Central memory CD8-positive, alpha-beta T cell (primary cell): Measurements from ENCODE around the gene SORCS2.

Experiments
- ATAC-seq: fragments of 150-1000 bp; cut with Tn5 transposase; replicated peaks from 2 replicates; pipeline ENCODE4 v1.10.0; 2022; ENCODE audit warnings: mild to moderate bottlenecking, moderate FRiP score, moderate number of reproducible peaks; ENCODE audit not compliant: poor library complexity, severe bottlenecking; ENCODE audit errors: extremely low read depth
- DNase-seq, 2 donors: peaks; one replicate each; pipeline ENCODE4 v3.0.0; 2021; ENCODE audit warnings: low spot score in 2 of 2
- H3K27ac Mint-ChIP-seq: one replicate; pipeline ENCODE4 v1.8.0; 2022; ENCODE audit warnings: low read depth, mild to moderate bottlenecking, moderate library complexity, mixed read lengths
- H3K27me3 Mint-ChIP-seq: one replicate; pipeline ENCODE4 v1.8.0; 2022; ENCODE audit warnings: mixed read lengths
- H3K36me3 Mint-ChIP-seq: one replicate; pipeline ENCODE4 v1.8.0; 2022; ENCODE audit warnings: mild to moderate bottlenecking, moderate library complexity, mixed read lengths; ENCODE audit not compliant: insufficient read depth
- H3K4me1 Mint-ChIP-seq: one replicate; pipeline ENCODE4 v1.8.0; 2022; ENCODE audit warnings: mixed read lengths
- H3K4me3 Mint-ChIP-seq: one replicate; pipeline ENCODE4 v1.8.0; 2022; ENCODE audit warnings: mild to moderate bottlenecking, moderate library complexity, mixed read lengths
- H3K9me3 Mint-ChIP-seq: one replicate; pipeline ENCODE4 v1.8.0; 2022; ENCODE audit warnings: mixed read lengths

Gene SORCS2

DNA sequence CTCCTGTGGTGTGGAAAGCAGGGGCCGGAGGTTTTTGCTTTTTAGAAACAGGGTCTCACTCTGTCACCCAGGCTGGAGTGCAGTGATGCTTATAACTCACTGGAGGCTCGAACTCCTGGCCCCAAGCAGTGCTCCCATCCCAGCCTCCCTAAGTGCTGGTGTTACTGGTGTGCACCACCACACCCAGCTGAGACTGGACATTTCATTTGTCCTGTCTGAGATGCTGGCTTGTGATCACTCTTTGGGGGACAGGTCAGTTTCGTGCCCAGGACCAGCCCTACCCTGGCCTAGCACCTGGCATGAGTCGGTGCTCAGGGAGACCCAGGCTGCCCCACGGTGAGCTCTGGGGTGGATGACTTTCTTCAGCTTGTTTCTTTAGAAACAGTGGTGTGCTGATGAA, 231.1 kb downstream of the SORCS2 start:
- Mint-ChIP-seq H3K9me3 (no peaks in the 10 kb centered on the region), H3K36me3 (no peaks in the 10 kb centered on the region), H3K27me3 (peaks cover 17% of the 10 kb centered on the region), H3K4me1 (no peaks in the 10 kb centered on the region), H3K4me3 (no peak overlapping the region), H3K27ac (no peak overlapping the region)
- ATAC-seq: no peak
- DNase-seq: no peak

DNA sequence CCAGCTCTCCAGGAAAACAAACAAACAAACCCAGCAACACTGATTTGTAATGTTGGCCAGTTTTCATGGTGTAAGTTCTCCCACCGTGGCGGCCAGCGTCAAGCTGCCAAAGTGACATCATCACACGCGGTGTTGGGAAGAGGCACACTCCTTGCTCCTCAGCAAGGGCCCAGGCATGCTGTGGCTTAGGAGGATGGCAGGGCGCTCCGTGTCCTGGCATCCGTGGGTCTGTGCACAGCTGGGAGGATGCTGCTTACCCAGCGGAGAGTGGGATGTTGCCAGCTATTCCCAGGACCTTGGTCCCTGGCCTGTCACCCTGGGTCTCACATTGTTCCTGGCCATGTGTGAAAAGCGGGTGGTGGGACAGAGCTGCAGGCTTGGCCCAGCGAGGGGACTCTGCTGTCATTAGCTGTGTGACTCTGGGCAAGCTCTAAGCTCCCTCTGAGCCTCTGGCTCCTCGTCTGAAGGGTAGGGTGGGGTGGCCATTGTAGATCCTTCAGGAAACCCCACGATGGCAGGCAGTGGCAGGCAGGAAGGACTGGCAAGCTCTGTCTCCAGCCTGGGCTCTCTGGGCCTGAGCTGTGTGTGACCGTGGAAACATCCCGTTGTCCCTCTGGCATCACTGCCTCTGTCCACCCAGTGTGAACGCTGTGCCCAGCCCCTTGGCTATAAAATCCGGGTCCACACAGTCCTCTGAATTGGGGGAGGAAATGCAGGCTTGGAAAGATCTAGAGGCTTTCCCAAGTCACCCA, 231.6 kb downstream of the SORCS2 start:
- Mint-ChIP-seq H3K27ac (no peak overlapping the region), H3K9me3 (no peaks in the 10 kb centered on the region), H3K4me1 (no peaks in the 10 kb centered on the region), H3K36me3 (no peaks in the 10 kb centered on the region), H3K4me3 (no peak overlapping the region), H3K27me3 (peaks cover 19% of the 10 kb centered on the region)
- DNase-seq (no peak), ATAC-seq (no peak)

DNA sequence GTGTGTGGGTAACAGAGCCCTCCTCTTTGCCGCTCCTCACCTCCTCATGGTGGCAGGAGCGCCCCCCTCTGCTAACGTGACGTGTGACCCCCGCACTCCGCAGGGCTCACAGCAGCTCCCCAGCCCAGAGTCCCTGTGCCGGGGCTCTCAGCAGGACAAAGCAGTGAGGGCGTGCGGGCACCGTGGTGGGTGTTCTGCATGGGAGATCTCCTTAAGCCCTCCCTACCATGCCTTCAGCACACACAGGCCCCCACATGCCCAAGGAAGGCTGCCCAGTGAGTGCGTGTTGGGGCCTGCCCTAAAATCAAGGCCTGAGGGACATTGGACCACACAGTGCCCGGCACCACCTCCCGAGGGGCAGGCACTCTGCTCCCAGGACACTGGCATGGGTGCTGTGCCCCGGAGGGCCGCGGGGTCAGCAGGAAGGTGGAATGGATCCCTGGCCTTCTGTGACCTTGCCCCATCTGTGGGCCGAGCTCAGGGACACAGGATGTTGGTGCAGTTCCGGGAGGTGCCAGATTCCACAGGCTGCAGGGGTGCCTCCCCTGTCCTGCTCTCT, 232.3 kb downstream of the SORCS2 start:
- DNase-seq: no peak
- H3K4me1 Mint-ChIP-seq: no peaks in the 10 kb centered on the region
- H3K4me3 Mint-ChIP-seq: no peak overlapping the region
- ATAC-seq: no peak
- no peaks in the 10 kb centered on the region for H3K36me3 Mint-ChIP-seq
- H3K9me3 Mint-ChIP-seq: no peaks in the 10 kb centered on the region
- peaks cover 19% of the 10 kb centered on the region for H3K27me3 Mint-ChIP-seq
- H3K27ac Mint-ChIP-seq: no peak overlapping the region

DNA sequence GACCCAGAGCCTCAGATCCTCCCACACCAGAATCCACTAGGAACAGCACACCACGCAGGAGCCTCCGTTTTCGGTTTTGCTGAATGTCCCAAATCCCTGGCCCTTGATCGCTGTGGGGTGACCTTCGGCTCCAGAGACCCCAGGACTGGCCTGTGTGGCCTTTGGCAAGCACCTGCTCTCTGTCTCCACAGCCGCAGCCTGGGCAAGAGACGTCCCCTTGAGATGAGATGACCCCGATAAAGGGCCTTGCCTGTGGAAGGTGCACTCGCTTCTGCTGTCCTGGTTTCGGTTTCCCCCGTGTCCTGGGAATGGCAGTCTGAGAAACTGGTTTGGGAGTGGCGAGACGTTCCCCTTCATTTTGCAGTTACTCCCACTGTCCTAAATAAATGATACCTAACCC, 232.8 kb downstream of the SORCS2 start:
- no peaks in the 10 kb centered on the region for H3K4me1 Mint-ChIP-seq

DNA sequence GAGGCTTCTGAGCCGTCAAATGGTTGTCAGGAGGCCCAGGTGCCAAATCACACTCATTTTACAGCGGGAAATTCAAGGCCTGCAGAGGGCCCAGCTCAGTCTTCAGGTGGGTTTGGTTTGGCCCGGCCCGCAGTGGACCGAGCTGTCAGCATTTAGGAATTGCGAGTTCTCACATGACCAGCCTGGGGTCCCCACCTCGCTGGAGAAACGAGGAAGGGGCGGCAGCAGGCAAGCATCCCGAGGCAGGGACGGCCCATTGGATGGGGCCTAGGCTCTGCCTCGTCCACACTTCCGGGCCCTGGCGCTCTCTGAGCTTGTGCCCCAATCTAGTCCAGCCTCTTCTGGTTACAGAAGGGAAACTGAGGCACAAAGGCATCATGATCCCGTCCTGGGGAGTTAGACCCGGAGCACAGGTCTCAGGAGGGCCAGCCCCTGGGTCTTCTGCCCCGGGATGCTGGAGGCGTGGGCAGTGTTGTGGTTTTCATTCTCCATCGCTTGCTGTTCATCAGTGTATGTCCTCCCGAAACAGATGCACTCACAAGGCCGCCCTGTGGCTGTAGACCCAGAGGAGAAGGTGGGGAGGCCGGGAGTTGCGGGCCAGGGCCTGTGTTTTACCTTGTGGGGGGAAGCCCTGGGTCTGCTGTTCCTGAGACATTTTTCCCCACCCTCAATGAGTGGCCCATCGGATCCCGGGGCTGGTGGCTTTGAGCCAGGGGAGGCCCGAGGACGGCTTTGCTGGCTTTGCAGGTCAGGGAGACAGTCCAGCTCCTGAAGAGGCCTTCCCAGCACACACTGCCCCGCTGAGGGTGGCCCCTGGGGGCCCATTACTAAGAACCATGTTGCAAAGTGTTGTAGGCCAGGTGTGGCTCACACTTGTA, 233.5 kb downstream of the SORCS2 start:
- Mint-ChIP-seq H3K27ac (no peak overlapping the region), H3K4me1 (no peaks in the 10 kb centered on the region), H3K36me3 (no peaks in the 10 kb centered on the region), H3K4me3 (no peak overlapping the region), H3K9me3 (no peaks in the 10 kb centered on the region), H3K27me3 (peaks cover 19% of the 10 kb centered on the region)
- no peak for ATAC-seq
- no peak for DNase-seq

More for the DNA sequence above, 232.8 kb downstream of the SORCS2 start:
- Mint-ChIP-seq H3K4me3 (no peak overlapping the region), H3K27ac (no peak overlapping the region), H3K36me3 (no peaks in the 10 kb centered on the region), H3K9me3 (no peaks in the 10 kb centered on the region), H3K27me3 (peaks cover 19% of the 10 kb centered on the region)
- DNase-seq: no peak
- ATAC-seq: no peak

DNA sequence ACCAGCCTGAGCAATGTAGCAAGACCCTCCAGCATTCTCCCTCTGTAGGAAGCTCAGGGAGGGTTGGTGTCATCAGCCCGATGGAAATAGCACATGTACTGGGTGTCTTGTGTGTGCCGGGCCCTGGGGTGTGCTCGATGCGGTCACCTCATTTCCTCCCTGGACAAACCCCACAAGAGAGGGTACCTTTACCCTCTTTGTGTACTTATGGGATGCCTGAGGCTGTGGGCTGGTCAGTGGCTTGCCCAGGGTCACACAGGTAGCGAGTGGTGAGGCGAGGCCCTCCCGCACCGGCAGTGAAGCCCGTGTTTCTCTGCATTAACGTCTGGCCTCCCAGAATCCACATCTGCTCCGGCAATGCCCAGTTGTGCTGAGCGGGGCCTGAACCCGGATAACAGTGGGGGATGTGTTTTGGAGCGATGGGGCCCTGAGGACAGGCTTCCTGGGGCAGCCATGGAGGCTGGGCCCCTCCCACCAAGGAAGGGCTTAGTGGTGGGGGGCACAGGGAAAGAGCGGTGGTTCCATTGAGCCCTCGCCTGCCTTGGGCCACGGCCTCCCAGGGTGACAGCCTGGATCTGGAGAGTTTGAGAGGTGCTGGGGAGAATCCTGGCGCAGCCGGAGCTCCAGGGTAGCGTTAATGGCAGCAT, 234.3 kb downstream of the SORCS2 start:
- peaks cover 19% of the 10 kb centered on the region for H3K27me3 Mint-ChIP-seq
- no peak overlapping the region for H3K27ac Mint-ChIP-seq
- H3K36me3 Mint-ChIP-seq: no peaks in the 10 kb centered on the region
- ATAC-seq (no peak), DNase-seq (no peak)
- no peaks in the 10 kb centered on the region for H3K9me3 Mint-ChIP-seq
- H3K4me3 Mint-ChIP-seq: no peak overlapping the region
- H3K4me1 Mint-ChIP-seq: no peaks in the 10 kb centered on the region

DNA sequence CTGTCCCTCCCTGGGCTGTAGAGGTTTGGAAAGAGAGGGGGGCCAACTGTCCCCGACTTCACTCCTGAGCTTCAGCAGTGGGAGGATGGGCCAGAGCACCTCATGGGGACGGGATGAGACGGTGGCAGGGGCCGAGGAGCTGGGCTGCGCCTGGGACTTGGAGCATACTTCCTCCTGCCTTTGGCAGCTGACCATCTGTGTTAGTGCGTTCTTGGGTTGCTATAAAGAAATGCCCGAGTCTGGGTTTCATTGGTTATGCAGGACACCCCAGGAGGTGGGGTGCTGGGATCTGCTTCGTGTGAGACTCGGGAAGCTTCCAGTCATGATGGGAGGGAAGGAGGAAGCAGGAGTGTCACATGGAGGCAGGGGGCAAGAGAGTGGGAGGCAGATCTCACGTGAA, 235.0 kb downstream of the SORCS2 start:
- H3K27me3 Mint-ChIP-seq: peaks cover 19% of the 10 kb centered on the region
- no peak overlapping the region for H3K4me3 Mint-ChIP-seq
- no peak for ATAC-seq
- no peaks in the 10 kb centered on the region for H3K9me3 Mint-ChIP-seq
- no peak overlapping the region for H3K27ac Mint-ChIP-seq
- no peaks in the 10 kb centered on the region for H3K4me1 Mint-ChIP-seq
- DNase-seq: no peak
- no peaks in the 10 kb centered on the region for H3K36me3 Mint-ChIP-seq

DNA sequence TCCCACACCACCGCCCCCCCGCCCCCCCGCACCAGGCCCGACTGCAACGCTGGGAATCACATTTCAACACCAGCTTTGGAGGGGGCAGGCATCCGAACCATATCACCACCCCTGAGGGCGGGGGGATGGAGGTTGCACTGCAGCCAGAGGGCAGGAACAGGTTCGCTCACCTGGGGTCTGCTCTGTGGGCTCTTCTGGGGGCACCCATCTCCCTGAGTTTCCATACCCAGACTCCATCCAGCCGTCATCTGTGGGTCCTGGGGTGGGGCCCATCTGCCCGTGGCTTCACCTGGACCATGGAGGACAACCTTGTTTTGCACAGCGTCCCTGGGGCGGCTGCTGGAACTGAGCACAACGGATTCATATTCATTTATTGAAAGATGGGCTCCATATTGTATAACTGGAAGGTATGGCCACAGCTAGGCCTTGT, 235.5 kb downstream of the SORCS2 start:
- no peaks in the 10 kb centered on the region for H3K9me3 Mint-ChIP-seq
- ATAC-seq: no peak
- no peak overlapping the region for H3K4me3 Mint-ChIP-seq
- no peak overlapping the region for H3K27ac Mint-ChIP-seq
- peaks cover 19% of the 10 kb centered on the region for H3K27me3 Mint-ChIP-seq
- no peaks in the 10 kb centered on the region for H3K4me1 Mint-ChIP-seq
- DNase-seq: no peak
- H3K36me3 Mint-ChIP-seq: no peaks in the 10 kb centered on the region

DNA sequence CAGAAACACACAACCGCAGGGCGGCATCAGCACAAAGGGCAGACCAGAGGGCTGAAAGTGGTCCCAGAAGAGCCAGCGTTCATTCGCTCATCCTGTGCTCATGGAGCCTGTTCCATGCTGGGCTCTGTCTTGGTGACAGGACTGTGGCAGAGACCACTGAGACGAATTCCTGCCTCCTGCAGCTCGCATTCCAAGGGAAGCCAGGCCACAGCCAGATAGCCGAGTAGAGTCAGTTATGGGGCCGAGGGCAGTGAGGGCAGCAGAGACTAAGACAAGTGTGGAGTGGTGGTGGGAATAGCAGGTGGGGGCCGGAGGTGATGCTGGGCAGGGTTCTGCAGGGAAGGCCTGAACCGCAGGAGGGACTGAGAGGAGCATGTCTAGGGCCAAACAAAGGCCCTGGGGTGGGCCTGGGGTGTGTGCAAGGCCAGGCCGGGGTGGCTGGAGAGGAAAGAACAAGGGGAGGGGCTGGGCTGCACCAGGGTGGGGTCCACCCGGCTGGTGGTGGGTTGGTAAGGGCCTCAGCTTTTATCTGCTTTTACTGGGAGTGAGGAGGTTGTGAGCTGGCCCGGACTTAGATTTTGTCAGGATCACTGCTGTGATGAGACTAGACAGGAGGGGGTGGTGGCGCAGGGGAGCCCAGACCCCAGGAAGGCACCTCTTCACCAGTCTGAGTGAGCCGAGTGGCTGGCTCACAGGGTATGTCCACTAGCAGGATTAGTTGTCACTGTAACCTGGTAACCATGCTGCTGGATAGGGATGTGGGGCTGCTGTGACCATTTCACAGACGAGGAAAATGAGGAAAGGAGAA, 236.1 kb downstream of the SORCS2 start:
- Mint-ChIP-seq H3K27me3 (peaks cover 19% of the 10 kb centered on the region), H3K4me3 (no peak overlapping the region), H3K27ac (no peak overlapping the region), H3K4me1 (no peaks in the 10 kb centered on the region), H3K36me3 (no peaks in the 10 kb centered on the region), H3K9me3 (no peaks in the 10 kb centered on the region)
- DNase-seq: no peak
- ATAC-seq: no peak

DNA sequence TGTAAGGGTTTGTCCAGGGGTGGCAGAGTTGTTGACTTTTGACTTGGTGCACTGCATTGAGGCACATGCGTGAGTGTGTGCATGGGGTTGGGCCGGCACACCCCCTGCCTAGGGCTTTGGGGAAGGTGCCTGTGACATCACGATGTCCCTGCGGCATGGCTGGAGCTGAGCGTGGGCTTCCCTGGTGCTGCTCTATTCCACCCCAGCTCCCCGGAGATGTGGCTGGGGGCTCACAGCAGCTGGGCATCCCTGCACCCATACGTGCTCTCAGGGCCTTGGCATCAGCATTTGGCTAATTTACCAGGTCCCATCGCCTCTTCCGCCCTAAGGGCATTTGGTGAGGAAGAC, 236.7 kb downstream of the SORCS2 start:
- no peak for DNase-seq
- Mint-ChIP-seq H3K9me3 (no peaks in the 10 kb centered on the region), H3K4me1 (no peaks in the 10 kb centered on the region), H3K27me3 (peaks cover 19% of the 10 kb centered on the region), H3K27ac (no peak overlapping the region), H3K36me3 (no peaks in the 10 kb centered on the region), H3K4me3 (no peak overlapping the region)
- no peak for ATAC-seq

DNA sequence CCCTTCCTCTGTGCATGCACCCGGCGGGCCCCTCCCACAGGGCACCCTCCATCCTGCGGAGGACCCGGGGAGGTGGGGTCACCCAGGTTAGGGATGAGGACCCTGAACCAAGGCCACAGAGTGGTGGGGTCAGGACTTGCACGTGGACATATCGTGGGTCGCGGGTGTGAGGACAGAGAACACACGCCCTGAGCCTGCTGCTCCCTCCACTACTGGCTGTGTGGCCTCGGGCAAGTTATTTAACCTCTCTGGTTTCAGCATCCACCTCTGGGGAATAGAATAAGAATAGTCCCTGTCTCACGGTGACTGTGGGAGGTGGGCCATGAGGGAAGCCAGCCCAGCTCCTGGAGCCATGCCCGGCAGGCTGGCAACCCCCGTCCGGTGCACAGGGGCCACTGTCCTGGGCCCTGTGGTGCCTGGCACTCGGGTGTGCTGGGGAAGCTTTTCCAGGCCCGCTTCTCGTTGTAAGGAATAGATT, 237.3 kb downstream of the SORCS2 start:
- Mint-ChIP-seq H3K4me3 (no peak overlapping the region), H3K36me3 (no peaks in the 10 kb centered on the region), H3K9me3 (no peaks in the 10 kb centered on the region), H3K27ac (no peak overlapping the region), H3K4me1 (no peaks in the 10 kb centered on the region), H3K27me3 (peaks cover 19% of the 10 kb centered on the region)
- DNase-seq: no peak
- ATAC-seq: no peak
